Measurements from ENCODE around the gene CPLX1.
A peak's percentile ranks its signal among the peaks of the same experiment; 100 is the strongest.
"Not testable (repeated sequence)": the region's sequence is repeated elsewhere in the genome, so short reads cannot be mapped to it uniquely, and the experiment has no call there.

CPLX1 gene

GRCh38 chr4:819401-820229 lies 6.3 kb downstream of the CPLX1 start:
- no peak for DNase-seq (ENCODE audit: low read depth)

DNA sequence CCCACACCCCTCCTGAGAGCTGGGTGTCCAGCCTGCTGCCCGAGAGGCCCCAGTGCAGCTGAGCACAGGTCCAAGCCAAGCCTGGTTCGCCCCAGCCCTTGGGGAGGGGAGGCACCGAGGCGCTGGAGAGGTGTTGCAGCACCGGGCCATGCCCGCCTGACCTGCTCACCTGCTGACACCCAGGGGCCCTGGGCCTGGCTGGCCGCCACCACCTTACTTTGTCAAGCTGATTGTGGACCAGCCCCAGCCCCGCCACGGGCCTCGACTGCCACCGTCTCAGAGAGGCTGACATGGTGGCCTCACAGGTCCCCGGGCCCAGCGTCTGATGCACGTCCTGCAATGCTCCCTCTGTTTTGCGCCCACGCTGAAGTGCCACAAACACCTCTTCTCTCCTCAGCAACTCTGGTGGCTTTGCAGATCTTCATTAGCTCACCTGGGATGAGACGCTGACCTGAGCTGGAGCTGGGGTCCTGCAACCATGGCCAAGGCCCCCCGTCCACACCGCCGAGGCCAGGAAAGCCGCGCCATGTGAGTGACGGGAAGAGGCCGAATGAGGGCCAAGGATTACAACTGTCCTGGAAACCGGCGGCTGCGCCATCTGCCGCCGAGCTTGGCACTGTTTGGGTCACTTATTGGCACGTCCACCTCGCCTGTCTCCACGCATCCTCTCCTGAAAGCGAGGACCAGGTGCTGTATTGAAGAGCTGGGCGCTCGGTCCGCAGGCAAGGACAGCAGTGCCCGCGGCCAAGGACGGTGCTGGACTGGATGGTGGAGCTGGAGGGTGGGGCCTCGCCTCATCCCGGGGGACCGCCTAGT lies 7.6 kb downstream of the CPLX1 start:
- no peak for DNase-seq (ENCODE audit: low read depth)

DNA sequence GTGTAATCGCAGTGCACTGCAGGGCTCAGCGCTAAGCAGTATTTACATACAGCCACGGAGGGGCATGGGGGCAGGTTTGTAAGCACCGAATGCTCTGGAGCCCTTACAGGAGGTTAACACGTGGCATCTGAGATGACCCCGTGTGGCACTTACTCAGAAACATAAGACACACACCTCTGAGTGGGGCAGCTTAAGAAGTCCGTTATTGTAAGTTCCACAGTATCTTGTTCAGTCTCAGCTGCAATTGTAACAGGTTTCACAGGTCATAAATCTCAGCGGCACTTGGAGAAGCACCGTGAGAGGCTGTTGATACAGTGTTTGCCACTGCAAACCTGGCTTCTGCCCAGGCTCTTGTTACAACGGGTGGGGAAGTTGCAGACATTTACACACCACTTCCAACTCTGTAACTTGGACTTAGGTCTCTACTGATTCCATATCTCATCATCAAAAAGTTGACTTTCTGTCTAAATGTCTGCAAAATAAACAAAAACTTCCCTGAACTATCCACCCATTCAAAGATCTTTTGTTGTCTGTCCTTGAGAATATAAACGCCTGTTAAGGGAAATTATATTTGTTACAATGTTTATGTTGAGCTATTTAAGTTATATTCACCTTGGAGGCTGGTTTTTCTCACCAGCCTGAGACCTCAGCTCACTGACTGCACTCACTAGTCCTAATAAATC lies 10.3 kb downstream of the CPLX1 start:
- no peak for DNase-seq (ENCODE audit: low read depth)

DNA sequence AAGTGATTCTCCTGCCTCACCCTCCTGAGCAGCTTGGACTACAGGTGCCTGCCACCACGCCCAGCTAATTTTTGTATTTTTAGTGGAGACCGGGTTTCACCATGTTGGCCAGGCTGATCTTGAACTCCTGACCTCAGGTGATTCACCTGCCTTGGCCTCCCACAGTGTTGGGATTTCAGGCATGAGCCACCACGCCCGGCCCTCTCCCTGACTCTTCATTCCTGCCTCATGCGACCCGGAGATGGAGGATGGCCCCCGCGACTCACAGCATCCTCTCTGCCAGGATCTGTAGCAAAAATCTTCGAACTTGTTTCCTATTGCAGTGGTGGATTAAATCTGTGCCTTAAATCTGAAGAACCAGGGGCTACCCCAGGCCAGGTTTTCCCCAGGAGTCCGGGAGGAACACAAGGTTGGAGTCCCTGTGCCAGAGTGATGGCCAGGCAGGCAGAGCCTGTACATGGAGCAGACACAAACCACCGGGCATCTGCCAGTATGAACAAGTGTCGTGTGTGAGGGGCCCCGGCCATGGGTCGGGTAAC lies 11.5 kb downstream of the CPLX1 start:
- DNase-seq (ENCODE audit: low read depth), result no peak

DNA sequence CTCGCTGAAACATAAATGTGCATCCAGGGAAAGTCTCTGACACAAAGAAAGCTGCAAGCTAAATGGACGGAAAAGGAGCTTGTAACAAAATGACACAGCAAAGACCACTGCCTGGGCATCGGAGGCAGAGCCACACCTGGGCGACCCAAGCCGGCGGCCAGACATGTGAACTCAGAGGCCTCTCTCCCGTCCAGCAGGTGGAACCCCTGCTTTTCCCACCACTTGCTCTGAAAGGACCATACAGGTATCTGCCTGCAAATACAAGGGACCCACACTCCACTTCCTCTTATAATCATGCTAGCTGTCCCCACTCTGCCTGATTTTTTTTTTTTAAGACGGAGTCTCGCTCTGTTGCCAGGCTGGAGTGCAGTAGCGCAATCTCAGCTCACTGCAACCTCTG lies 12.0 kb downstream of the CPLX1 start:
- no peak for DNase-seq (ENCODE audit: low read depth)

DNA sequence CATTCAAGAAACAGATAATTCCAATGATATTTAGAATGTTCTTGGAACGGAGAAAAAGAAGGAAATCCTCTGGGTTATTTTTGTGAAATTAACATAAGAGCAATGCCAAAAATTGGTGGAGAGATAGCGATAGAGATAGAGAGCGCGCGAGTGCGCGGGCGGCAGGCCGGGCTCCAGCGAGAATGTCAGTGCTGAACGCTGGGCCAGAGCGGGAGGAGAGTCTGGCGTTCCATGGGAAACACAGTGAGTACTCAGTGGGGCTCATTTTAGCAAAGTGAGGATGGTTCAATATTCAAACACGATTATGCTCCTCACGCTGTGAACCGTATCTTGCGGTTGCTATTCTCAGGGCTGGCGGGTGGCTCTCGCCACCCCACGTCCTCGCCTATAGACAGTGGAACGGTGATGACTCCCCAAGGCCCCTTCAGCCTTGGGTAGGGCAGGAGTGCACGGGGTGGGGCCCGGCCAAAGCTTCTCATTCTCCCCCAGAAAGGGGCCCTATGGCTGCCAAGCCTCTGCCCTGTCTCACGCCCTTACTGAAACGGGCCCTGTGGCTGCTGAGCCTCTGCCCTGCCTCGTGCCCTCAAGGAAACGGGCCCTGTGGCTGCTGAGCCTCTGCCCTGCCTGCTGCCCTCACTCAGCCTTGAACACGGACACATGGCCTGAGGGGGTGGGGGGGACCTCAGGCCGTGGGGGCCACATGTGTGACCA lies 16.9 kb downstream of the CPLX1 start:
- no peak for DNase-seq (ENCODE audit: low read depth)

GRCh38 chr4:807792-808191 lies 18.1 kb downstream of the CPLX1 start:
- no peak for DNase-seq (ENCODE audit: low read depth)

GRCh38 chr4:806979-807378 lies 18.9 kb downstream of the CPLX1 start:
- DNase-seq (ENCODE audit: low read depth), result not testable (repeated sequence)

- no peak for DNase-seq (ENCODE audit: low read depth)
Observed at GRCh38 chr4:804804-805203, 21.1 kb downstream of the CPLX1 start.

- no peak for DNase-seq (ENCODE audit: low read depth)
Observed at GRCh38 chr4:803884-804283, 22.0 kb downstream of the CPLX1 start.

- DNase-seq (ENCODE audit: low read depth), result no peak
Observed at GRCh38 chr4:801436-802124, 24.3 kb downstream of the CPLX1 start.

DNA sequence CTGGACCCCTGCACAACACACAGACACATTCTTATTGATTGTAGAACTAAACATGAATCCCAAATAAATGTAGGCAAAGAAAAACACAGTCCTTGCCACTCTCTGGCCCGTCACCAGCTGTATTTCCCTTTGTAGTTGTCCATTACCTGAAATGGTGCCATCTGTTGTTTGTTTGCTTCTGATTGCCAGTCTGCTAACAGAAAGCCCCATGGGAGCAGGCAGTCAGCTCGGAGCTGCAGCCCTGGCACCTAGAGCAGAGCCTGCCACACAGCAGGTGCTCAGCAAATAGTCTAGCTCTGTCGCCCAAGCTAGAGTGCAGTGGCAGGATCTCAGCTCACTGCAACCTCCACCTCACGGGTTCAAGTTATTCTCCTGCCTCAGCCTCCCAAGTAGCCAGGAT lies 28.9 kb downstream of the CPLX1 start:
- DNase-seq (ENCODE audit: low read depth), result no peak

GRCh38 chr4:796206-796605 lies 29.7 kb downstream of the CPLX1 start:
- DNase-seq (ENCODE audit: low read depth), result no peak

GRCh38 chr4:795726-796119 lies 30.2 kb downstream of the CPLX1 start:
- no peak for DNase-seq (ENCODE audit: low read depth)

- DNase-seq (ENCODE audit: low read depth), result no peak
Observed at GRCh38 chr4:794900-795725, 30.8 kb downstream of the CPLX1 start.

- peak; percentile 38 for DNase-seq (ENCODE audit: low read depth)
Observed at GRCh38 chr4:793941-794621, 31.8 kb downstream of the CPLX1 start.

DNA sequence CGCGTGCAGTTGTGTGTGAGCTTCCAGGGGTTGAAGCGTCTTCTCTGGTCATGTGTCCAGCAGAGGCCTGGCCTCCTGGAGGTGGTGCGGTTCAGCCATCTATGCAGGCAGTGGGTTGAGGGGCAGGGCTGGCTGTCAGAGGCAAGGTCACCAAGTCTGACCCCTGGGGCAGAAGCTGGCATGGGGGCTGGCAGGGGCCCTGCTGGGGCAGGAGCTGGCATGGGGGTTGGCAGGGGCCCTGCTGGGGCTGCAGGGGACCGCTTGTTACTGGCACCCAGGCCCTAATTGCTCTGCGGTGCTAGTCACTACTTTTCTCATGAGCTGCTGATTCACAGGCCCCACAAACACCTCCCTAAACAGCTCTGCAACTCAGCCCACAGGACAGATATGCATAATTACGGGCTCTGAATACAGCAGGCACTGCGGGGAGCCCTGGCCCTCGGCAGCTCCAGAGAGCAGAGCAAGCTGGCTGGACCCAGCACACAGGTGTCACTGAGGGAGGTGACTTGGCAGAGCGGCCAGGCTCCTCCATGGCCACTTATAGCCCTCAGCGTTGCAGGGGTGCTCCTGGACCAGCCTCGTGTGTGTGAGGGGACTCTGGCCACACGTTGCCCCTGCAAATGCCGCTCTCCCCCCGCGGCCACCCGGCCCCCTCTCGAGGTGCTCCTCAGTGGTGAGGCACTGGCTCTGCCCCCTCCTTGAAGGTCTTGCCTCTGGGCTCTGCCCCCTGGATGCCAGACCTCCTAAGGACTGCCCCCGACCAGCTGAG lies 32.7 kb downstream of the CPLX1 start:
- no peak for DNase-seq (ENCODE audit: low read depth)

- no peak for DNase-seq (ENCODE audit: low read depth)
Observed at GRCh38 chr4:792626-793092, 33.3 kb downstream of the CPLX1 start.

Measured in amniotic epithelial cell (primary cell).